Caco-2 (cell line): Measurements from ENCODE around the gene OR2A2. TPM values are rescaled to one million over a fixed set of nuclear protein-coding genes. Genes with fewer than 3 reads are reported as not detected.

Source experiments
- BruUV-seq: library from RNA; stranded (reverse); fragments of 400-500 nt; replicated peaks from 2 replicates; lab custom pipeline; 2021; lab: Mats Ljungman, UMichigan
- CTCF ChIA-PET: fragments of 300-600 bp; sonication (Branson Sonifier 250); formaldehyde crosslinking; loops from one replicate; lab custom pipeline; 2022; ENCODE audit warnings: antibody characterized with exemption; lab: Charles Lee
- POLR2A ChIA-PET: fragments of 300-600 bp; sonication (Branson Sonifier 250); formaldehyde crosslinking; loops from one replicate; lab custom pipeline; 2022; ENCODE audit warnings: antibody characterized with exemption; lab: Charles Lee
- DNase-seq, 2 experiments: peaks; one replicate each; pipeline versions ENCODE4 v3.0.0 to v3.0.0-alpha.2; 2020 to 2022
- H3K27me3 ChIP-seq: replicated peaks from 2 replicates; pipeline ENCODE4 v1.6.0; 2011; ENCODE audit warnings: low read length; ENCODE audit not compliant: control insufficient read depth, insufficient read depth
- H3K36me3 ChIP-seq: 2 replicates; pipeline ENCODE4 v1.5.1; 2011; ENCODE audit warnings: low read length; ENCODE audit not compliant: control insufficient read depth, insufficient read depth
- H3K4me1 ChIP-seq: fragments of 250-450 bp; sonication (Bioruptor Pico); 2 replicates; pipeline ENCODE4 v1.5.1; 2020; ENCODE audit warnings: mild to moderate bottlenecking
- H3K4me3 ChIP-seq: 2 replicates; pipeline ENCODE4 v1.5.1; 2011; ENCODE audit warnings: low read depth, mild to moderate bottlenecking, control low read depth, low read length
- H3K9me3 ChIP-seq: fragments of 250-450 bp; sonication (Bioruptor Pico); 2 replicates; pipeline ENCODE4 v1.5.1; 2020; ENCODE audit warnings: mild to moderate bottlenecking, moderate library complexity
- H3K27ac Mint-ChIP-seq: one replicate; pipeline ENCODE4 v1.8.0; 2022; ENCODE audit warnings: mixed read lengths; ENCODE audit not compliant: unreplicated experiment
- H3K27me3 Mint-ChIP-seq: one replicate; pipeline ENCODE4 v1.8.0; 2022; ENCODE audit warnings: mixed read lengths; ENCODE audit not compliant: insufficient read depth, unreplicated experiment
- H3K36me3 Mint-ChIP-seq: one replicate; pipeline ENCODE4 v1.8.0; 2022; ENCODE audit warnings: mild to moderate bottlenecking, mixed read lengths; ENCODE audit not compliant: insufficient read depth, unreplicated experiment
- H3K4me1 Mint-ChIP-seq: one replicate; pipeline ENCODE4 v1.8.0; 2022; ENCODE audit warnings: low read depth, mixed read lengths; ENCODE audit not compliant: unreplicated experiment
- H3K4me3 Mint-ChIP-seq: one replicate; pipeline ENCODE4 v1.8.0; 2022; ENCODE audit warnings: mild to moderate bottlenecking, moderate library complexity, mixed read lengths; ENCODE audit not compliant: unreplicated experiment
- H3K9me3 Mint-ChIP-seq: one replicate; pipeline ENCODE4 v1.8.0; 2022; ENCODE audit warnings: mixed read lengths; ENCODE audit not compliant: unreplicated experiment
- intact Hi-C: fragments of 100-400 bp; cut with micrococcal nuclease; formaldehyde crosslinking; loops from one replicate; pipeline ENCODE4 v1.10.0; 2022; ENCODE audit not compliant: unreplicated experiment
- total RNA-seq: library from RNA; stranded (reverse); gene quantifications from 2 replicates; pipeline ENCODE4 v1.2.3, GENCODE V29; 2022
- TF ChIP-seq, protein P1 (sequence below), 2 experiments: fragments of 200-600 bp in 1 of 2; IDR thresholded peaks; 1 replicate in 1 of 2; 2 replicates in 1 of 2; pipeline versions ENCODE4 v1.5.1 to v1.8.0; 2011 to 2022; ENCODE audit warnings: antibody characterized with exemption in 1 of 2, control low read depth in 1 of 2, inconsistent platforms in 1 of 2, low read depth in 1 of 2, low read length in 1 of 2, mild to moderate bottlenecking in 1 of 2, moderate library complexity in 1 of 2; ENCODE audit not compliant: insufficient read depth in 1 of 2, severe bottlenecking in 1 of 2, unreplicated experiment in 1 of 2

Gene OR2A2
- total RNA-seq, 1 experiment from 2014 or later = not detected

DNA sequence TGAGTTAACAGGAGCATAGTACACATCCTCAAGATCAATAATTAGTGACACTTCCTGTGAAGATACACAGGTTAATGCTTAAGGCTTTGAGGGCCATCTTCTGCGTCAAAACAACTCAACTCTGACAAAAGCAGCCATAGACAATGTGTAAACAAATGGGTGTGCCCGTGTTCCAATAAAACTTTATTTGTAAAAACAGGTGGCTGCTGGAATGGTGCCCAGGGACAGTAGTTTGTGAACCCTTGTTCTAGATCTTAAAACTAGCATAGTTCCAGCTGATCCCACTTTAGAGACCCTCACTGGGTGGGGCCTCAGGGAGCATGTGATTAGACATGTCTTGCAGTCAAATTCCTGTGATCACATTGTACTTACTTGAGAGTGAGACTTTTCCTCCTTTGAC lies 21.3 kb downstream of the OR2A2 start:
- no peaks in the 10 kb centered on the region for H3K9me3 Mint-ChIP-seq
- no peak overlapping the region for H3K4me3 Mint-ChIP-seq
- POLR2A ChIA-PET = no interaction called here
- TF ChIP-seq, protein P1, sequence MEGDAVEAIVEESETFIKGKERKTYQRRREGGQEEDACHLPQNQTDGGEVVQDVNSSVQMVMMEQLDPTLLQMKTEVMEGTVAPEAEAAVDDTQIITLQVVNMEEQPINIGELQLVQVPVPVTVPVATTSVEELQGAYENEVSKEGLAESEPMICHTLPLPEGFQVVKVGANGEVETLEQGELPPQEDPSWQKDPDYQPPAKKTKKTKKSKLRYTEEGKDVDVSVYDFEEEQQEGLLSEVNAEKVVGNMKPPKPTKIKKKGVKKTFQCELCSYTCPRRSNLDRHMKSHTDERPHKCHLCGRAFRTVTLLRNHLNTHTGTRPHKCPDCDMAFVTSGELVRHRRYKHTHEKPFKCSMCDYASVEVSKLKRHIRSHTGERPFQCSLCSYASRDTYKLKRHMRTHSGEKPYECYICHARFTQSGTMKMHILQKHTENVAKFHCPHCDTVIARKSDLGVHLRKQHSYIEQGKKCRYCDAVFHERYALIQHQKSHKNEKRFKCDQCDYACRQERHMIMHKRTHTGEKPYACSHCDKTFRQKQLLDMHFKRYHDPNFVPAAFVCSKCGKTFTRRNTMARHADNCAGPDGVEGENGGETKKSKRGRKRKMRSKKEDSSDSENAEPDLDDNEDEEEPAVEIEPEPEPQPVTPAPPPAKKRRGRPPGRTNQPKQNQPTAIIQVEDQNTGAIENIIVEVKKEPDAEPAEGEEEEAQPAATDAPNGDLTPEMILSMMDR (IDR thresholded peaks at IDR 0.05; ENCODE audit: insufficient read depth in 1 of 2, low read depth in 1 of 2, low read length in 1 of 2, severe bottlenecking in 1 of 2, unreplicated experiment in 1 of 2) = no peak
- no peaks in the 10 kb centered on the region for H3K36me3 Mint-ChIP-seq
- CTCF ChIA-PET = no interaction called here
- no peaks in the 10 kb centered on the region for H3K36me3 ChIP-seq
- no peak overlapping the region for H3K27ac Mint-ChIP-seq
- H3K27me3 ChIP-seq = no peaks in the 10 kb centered on the region
- intact Hi-C loops = no loop called here
- H3K4me1 ChIP-seq = no peaks in the 10 kb centered on the region
- no peaks in the 10 kb centered on the region for H3K9me3 ChIP-seq
- DNase-seq = no peak
- no peak overlapping the region for H3K4me3 ChIP-seq
- H3K4me1 Mint-ChIP-seq = no peaks in the 10 kb centered on the region
- no TSS peak for BruUV-seq
- no peaks in the 10 kb centered on the region for H3K27me3 Mint-ChIP-seq

DNA sequence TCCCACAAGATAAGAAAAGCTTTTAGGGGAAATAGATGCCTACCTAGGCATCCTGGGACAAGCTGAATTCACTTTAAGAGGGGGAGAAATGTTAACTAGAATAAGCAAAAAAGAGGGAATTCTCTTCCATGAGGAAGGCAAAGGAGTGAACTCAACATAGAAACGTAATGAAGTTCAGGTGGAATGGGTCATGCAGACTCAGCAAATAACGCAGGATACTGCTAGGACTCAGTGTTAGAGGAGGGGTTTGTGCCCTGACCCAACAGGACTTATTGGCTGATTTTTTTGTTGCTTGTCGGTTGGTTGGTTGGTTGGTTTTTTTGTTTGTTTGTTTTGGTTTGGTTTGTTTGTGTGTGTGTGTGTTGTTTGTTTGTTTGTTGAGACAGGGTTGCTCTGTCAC lies 22.9 kb downstream of the OR2A2 start:
- no peak for DNase-seq
- no peaks in the 10 kb centered on the region for H3K36me3 Mint-ChIP-seq
- TF ChIP-seq, protein P1 (IDR thresholded peaks at IDR 0.05; ENCODE audit: insufficient read depth in 1 of 2, low read depth in 1 of 2, low read length in 1 of 2, severe bottlenecking in 1 of 2, unreplicated experiment in 1 of 2) = no peak
- BruUV-seq = no TSS peak
- no peaks in the 10 kb centered on the region for H3K36me3 ChIP-seq
- H3K27me3 Mint-ChIP-seq = no peaks in the 10 kb centered on the region
- CTCF ChIA-PET = no interaction called here
- POLR2A ChIA-PET = no interaction called here
- H3K4me1 Mint-ChIP-seq = no peaks in the 10 kb centered on the region
- H3K4me1 ChIP-seq = no peaks in the 10 kb centered on the region
- no peaks in the 10 kb centered on the region for H3K27me3 ChIP-seq
- no peak overlapping the region for H3K27ac Mint-ChIP-seq
- H3K9me3 ChIP-seq = no peaks in the 10 kb centered on the region
- H3K4me3 Mint-ChIP-seq = no peak overlapping the region
- H3K4me3 ChIP-seq = no peak overlapping the region
- H3K9me3 Mint-ChIP-seq = no peaks in the 10 kb centered on the region
- intact Hi-C loops = no loop called here

DNA sequence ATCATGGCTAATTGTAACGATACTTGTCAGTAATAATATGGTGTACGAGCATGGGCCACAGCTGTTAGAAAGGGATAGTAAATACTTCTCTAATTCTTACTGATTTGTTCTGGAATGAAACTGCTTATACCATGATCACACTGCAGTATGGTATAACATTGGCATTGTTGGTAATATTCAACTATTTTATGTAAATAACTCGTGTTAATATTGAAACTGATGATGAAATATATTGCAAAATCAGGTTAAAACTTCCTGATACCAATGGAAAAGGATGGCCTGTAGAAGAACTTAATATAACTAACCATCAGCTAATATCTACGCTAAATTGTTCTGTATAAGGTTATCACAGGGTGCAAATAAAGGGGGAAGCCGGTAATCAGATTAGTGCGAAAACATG lies 23.9 kb downstream of the OR2A2 start:
- Histone ChIP-seq H3K36me3 (no peaks in the 10 kb centered on the region), H3K4me1 (no peaks in the 10 kb centered on the region), H3K4me3 (no peak overlapping the region), H3K27me3 (no peaks in the 10 kb centered on the region), H3K9me3 (no peaks in the 10 kb centered on the region)
- Mint-ChIP-seq H3K36me3 (no peaks in the 10 kb centered on the region), H3K4me3 (no peak overlapping the region), H3K4me1 (no peaks in the 10 kb centered on the region), H3K27ac (no peak overlapping the region), H3K9me3 (no peaks in the 10 kb centered on the region), H3K27me3 (no peaks in the 10 kb centered on the region)
- CTCF ChIA-PET = no interaction called here
- intact Hi-C loops = no loop called here
- POLR2A ChIA-PET = no interaction called here
- TF ChIP-seq, protein P1 (IDR thresholded peaks at IDR 0.05; ENCODE audit: insufficient read depth in 1 of 2, low read depth in 1 of 2, low read length in 1 of 2, severe bottlenecking in 1 of 2, unreplicated experiment in 1 of 2) = no peak
- DNase-seq = no peak
- BruUV-seq = no TSS peak
